ENCODE results near the gene DTHD1.

DNA sequence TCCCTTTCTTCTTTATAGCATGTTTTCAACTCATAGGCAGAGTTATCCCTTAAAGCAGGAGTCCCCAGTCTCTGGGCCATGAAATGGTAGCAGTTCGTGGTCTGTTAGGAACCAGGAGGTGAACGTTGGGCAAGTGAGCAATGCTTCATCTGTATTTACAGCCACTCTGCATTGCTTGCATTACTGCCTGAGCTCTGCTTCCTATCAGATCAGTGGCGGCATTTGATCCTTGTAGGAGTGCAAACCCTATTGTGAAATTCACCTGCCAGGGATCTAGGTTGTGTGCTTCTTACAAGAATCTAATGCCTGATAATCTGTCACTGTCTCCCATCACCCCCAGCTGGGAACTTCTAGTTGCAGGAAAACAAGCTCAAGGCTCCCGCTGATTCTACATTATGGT lies 39.8 kb downstream of the DTHD1 start:
- TF ChIP-seq, protein P1, sequence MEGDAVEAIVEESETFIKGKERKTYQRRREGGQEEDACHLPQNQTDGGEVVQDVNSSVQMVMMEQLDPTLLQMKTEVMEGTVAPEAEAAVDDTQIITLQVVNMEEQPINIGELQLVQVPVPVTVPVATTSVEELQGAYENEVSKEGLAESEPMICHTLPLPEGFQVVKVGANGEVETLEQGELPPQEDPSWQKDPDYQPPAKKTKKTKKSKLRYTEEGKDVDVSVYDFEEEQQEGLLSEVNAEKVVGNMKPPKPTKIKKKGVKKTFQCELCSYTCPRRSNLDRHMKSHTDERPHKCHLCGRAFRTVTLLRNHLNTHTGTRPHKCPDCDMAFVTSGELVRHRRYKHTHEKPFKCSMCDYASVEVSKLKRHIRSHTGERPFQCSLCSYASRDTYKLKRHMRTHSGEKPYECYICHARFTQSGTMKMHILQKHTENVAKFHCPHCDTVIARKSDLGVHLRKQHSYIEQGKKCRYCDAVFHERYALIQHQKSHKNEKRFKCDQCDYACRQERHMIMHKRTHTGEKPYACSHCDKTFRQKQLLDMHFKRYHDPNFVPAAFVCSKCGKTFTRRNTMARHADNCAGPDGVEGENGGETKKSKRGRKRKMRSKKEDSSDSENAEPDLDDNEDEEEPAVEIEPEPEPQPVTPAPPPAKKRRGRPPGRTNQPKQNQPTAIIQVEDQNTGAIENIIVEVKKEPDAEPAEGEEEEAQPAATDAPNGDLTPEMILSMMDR (IDR thresholded peaks at IDR 0.05): no peak
- TF ChIP-seq POLR2A (IDR thresholded peaks at IDR 0.05): no peak
